ENCODE results near the gene PLPPR3.

DNA sequence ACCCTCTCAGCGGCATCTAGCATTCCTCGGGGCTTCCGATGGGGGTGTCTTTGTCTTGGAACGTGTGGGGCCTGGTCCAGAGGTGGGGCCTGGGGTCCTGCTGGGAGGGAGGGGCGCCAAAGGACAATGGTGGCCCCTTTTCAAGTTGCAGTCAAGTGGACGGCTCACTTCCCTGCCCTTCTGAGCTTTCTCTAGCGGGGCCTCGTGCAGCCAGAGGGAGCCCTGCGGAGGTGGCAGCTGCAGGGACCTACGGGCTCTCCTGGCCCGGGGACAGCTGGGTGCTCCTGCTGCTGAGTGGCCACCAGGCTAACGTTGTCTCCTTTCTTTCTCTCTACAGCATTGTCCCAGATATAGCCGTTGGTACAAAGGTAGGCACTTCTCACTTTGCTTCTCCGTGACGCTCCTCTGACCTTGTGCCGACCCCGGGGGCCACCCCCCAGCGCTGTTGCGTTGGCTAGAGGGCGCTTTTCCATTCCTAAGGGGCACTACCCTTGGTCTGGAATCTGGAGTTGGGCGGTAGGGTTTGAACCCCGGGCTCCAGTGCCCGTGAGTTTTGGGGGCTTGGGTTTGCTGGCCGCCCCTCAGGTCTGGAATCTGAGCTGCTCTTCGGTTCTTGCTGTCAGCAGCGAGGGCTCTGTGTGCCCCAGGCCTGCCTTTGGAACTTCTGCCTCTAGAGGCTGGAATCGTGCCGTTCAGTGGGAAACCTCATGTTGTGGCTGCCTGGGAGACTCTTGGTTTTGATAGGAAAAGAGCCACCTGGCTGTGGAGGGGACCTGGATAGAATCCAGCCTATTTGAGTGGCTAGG is 22.5 kb downstream of the PLPPR3 start:
- TF ChIP-seq TAF1 (IDR thresholded peaks at IDR 0.05; ENCODE audit: borderline replicate concordance, insufficient read depth, low read length) (no peak), SIN3A (IDR thresholded peaks at IDR 0.05; ENCODE audit: borderline replicate concordance, insufficient read depth, low read length) (no peak), POLR2AphosphoS5 (IDR thresholded peaks at IDR 0.05; ENCODE audit: low read depth, low read length) (no peak), FOXP2 (optimal IDR thresholded peaks at IDR 0.05; ENCODE audit: borderline replicate concordance, extremely low read depth, extremely low read length, insufficient read depth) (no peak)
- TF ChIP-seq, protein P1, sequence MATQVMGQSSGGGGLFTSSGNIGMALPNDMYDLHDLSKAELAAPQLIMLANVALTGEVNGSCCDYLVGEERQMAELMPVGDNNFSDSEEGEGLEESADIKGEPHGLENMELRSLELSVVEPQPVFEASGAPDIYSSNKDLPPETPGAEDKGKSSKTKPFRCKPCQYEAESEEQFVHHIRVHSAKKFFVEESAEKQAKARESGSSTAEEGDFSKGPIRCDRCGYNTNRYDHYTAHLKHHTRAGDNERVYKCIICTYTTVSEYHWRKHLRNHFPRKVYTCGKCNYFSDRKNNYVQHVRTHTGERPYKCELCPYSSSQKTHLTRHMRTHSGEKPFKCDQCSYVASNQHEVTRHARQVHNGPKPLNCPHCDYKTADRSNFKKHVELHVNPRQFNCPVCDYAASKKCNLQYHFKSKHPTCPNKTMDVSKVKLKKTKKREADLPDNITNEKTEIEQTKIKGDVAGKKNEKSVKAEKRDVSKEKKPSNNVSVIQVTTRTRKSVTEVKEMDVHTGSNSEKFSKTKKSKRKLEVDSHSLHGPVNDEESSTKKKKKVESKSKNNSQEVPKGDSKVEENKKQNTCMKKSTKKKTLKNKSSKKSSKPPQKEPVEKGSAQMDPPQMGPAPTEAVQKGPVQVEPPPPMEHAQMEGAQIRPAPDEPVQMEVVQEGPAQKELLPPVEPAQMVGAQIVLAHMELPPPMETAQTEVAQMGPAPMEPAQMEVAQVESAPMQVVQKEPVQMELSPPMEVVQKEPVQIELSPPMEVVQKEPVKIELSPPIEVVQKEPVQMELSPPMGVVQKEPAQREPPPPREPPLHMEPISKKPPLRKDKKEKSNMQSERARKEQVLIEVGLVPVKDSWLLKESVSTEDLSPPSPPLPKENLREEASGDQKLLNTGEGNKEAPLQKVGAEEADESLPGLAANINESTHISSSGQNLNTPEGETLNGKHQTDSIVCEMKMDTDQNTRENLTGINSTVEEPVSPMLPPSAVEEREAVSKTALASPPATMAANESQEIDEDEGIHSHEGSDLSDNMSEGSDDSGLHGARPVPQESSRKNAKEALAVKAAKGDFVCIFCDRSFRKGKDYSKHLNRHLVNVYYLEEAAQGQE (IDR thresholded peaks at IDR 0.05; ENCODE audit: insufficient read depth in 1 of 2, low read depth in 2 of 2, low read length in 2 of 2), result no peak

Measured in PFSK-1 (cell line).